GM21515 (cell line): ENCODE measurements around the gene MXRA7.
"Not testable (repeated sequence)": the region's sequence is repeated elsewhere in the genome, so short reads cannot be mapped to it uniquely, and the experiment has no call there.

ENCODE experiments used
- ATAC-seq: cut with Tn5 transposase; IDR thresholded peaks from one replicate; pipeline ENCODE4 v1.9.1; 2021; ENCODE audit not compliant: unreplicated experiment

MXRA7 gene

GRCh38 chr17:76710863-76711611 is at the start of gene MXRA7:
Gene MXRA7, minus strand, starts transcription at chr17:76710965. Its CDS starts 19 bp downstream, at chr17:76710946.
- no peak for ATAC-seq

- ATAC-seq: no peak
Measured at GRCh38 chr17:76758570-76758969, 47.8 kb upstream of the MXRA7 start.

- ATAC-seq: no peak
Measured at GRCh38 chr17:76757256-76757655, 46.5 kb upstream of the MXRA7 start.

GRCh38 chr17:76755285-76755684 is 44.5 kb upstream of the MXRA7 start:
- ATAC-seq: no peak

- no peak for ATAC-seq
Measured at GRCh38 chr17:76753061-76753961, 42.5 kb upstream of the MXRA7 start.

GRCh38 chr17:76752006-76752405 is 41.2 kb upstream of the MXRA7 start:
- ATAC-seq: no peak

GRCh38 chr17:76751416-76751993 is 40.7 kb upstream of the MXRA7 start:
- ATAC-seq: no peak

- ATAC-seq: no peak
Measured at GRCh38 chr17:76748657-76749056, 37.9 kb upstream of the MXRA7 start.

- no peak for ATAC-seq
Measured at GRCh38 chr17:76747716-76748363, 37.1 kb upstream of the MXRA7 start.

GRCh38 chr17:76745785-76746184 is 35.0 kb upstream of the MXRA7 start:
- not testable (repeated sequence) for ATAC-seq

GRCh38 chr17:76744747-76745146 is 34.0 kb upstream of the MXRA7 start:
- no peak for ATAC-seq

GRCh38 chr17:76742958-76743357 is 32.2 kb upstream of the MXRA7 start:
- ATAC-seq: no peak

- no peak for ATAC-seq
Measured at GRCh38 chr17:76740329-76741118, 29.8 kb upstream of the MXRA7 start.

GRCh38 chr17:76739568-76740115 is 28.9 kb upstream of the MXRA7 start:
- not testable (repeated sequence) for ATAC-seq

- no peak for ATAC-seq
Measured at GRCh38 chr17:76738468-76738850, 27.7 kb upstream of the MXRA7 start.

GRCh38 chr17:76737676-76738467 is 27.1 kb upstream of the MXRA7 start, which contains the start of gene MFSD11:
Gene MFSD11, plus strand, starts transcription at chr17:76738119. Its CDS starts 234 bp downstream, at chr17:76738353.
- peak; percentile 54 for ATAC-seq

- ATAC-seq: peak; percentile 57
Measured at GRCh38 chr17:76737082-76737675, 26.4 kb upstream of the MXRA7 start, which contains the start of gene SRSF2. Gene SRSF2, minus strand, starts transcription at chr17:76737331. Its CDS starts 171 bp downstream, at chr17:76737160.

GRCh38 chr17:76736349-76737081 is 25.8 kb upstream of the MXRA7 start:
- ATAC-seq: peak; percentile 8
